ENCODE measurements around the gene DUSP22. TPM values are rescaled to one million over a fixed set of nuclear protein-coding genes. Genes with fewer than 3 reads are reported as not detected.

Gene DUSP22
- total RNA-seq, 1 experiment from 2014 or later: 16.0 TPM

DNA sequence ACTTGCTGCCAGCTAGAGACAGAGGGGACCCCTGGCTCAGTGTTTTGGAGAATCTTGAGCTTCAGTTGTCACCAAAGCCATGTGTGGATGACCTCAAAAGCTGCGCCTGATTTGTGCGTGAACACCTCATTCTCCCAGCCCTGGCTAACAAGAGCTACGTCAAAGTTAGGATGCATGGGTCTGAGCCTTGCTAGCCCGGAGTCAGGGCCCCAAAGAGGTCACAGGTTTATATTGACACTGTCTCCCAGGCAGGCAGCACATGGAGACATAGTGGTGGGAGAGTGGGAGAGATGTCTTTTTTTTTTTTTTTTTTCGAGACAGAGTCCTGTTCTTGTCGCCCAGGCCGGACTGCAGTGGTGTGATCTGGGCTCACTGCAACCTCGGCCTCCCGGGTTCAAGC, 36.1 kb upstream of the DUSP22 start:
- Histone ChIP-seq H3K9me3 (ENCODE audit: low read depth, low read length, poor library complexity, severe bottlenecking) (peaks cover 14% of the 10 kb centered on the region), H3K27me3 (replicated peaks; ENCODE audit: insufficient read depth, low read depth, low read length, poor library complexity) (no peaks in the 10 kb centered on the region), H3K36me3 (ENCODE audit: insufficient read depth, low read length, poor library complexity, severe bottlenecking) (no peaks in the 10 kb centered on the region), H3K27ac (ENCODE audit: low read depth, low read length, poor library complexity, severe bottlenecking) (no peak overlapping the region), H3K4me1 (ENCODE audit: insufficient read depth, low read length, poor library complexity, severe bottlenecking) (no peaks in the 10 kb centered on the region), H3K4me3 (ENCODE audit: low read depth, low read length, poor library complexity, severe bottlenecking) (no peak overlapping the region)
- no TSS peak for BruUV-seq (replicated peaks)
- intact Hi-C loops (cut with micrococcal nuclease; ENCODE audit: unreplicated experiment): no loop called here
- ChIA-PET CTCF (no interaction called here), POLR2A (ENCODE audit: low non-redundant PET) (no interaction called here)
- TF ChIP-seq, protein P1, sequence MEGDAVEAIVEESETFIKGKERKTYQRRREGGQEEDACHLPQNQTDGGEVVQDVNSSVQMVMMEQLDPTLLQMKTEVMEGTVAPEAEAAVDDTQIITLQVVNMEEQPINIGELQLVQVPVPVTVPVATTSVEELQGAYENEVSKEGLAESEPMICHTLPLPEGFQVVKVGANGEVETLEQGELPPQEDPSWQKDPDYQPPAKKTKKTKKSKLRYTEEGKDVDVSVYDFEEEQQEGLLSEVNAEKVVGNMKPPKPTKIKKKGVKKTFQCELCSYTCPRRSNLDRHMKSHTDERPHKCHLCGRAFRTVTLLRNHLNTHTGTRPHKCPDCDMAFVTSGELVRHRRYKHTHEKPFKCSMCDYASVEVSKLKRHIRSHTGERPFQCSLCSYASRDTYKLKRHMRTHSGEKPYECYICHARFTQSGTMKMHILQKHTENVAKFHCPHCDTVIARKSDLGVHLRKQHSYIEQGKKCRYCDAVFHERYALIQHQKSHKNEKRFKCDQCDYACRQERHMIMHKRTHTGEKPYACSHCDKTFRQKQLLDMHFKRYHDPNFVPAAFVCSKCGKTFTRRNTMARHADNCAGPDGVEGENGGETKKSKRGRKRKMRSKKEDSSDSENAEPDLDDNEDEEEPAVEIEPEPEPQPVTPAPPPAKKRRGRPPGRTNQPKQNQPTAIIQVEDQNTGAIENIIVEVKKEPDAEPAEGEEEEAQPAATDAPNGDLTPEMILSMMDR (conservative IDR thresholded peaks at IDR 0.05; ENCODE audit: low read depth, low read length): no peak
- TF ChIP-seq EZH2 (IDR thresholded peaks at IDR 0.05; ENCODE audit: borderline replicate concordance, low read depth, low read length, poor library complexity, severe bottlenecking): no peak
- DNase-seq (ENCODE audit: low spot score): no peak

DNA sequence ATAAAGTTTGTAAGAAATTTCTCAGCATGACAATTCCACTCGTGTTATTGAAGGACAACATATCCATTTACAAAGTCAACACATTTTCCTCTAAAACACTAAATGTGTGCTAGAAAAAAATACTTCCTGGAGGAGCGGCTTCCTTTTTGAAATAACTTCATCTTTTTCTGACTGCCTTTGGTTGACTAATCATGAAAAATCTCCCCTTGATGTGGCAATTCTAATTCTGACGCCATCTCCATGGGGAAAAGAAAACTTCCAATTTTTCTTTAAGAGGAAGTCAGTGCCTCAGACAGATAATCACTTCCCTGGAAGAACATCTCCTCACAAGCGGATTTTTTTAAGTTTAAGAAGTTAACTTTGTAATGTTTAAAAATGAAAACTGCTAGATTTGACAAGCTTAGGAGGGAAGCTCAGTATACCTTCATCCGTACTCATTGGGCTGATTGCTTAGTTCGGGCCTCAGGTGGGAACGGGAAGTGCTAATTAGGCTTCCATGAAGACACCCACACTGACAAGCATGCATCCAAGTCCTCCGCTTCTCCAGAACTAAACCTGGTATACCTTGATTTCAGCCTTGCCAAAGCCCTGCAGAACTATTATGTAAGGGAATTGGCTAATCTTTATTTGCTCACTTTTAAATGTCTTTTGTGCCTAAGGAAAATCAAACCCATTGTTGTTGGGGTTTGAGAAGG, 35.1 kb upstream of the DUSP22 start:
- ChIA-PET POLR2A (ENCODE audit: low non-redundant PET) (no interaction called here), CTCF (no interaction called here)
- Histone ChIP-seq H3K27me3 (replicated peaks; ENCODE audit: insufficient read depth, low read depth, low read length, poor library complexity) (no peaks in the 10 kb centered on the region), H3K4me1 (ENCODE audit: insufficient read depth, low read length, poor library complexity, severe bottlenecking) (no peaks in the 10 kb centered on the region), H3K36me3 (ENCODE audit: insufficient read depth, low read length, poor library complexity, severe bottlenecking) (no peaks in the 10 kb centered on the region), H3K4me3 (ENCODE audit: low read depth, low read length, poor library complexity, severe bottlenecking) (no peak overlapping the region), H3K27ac (ENCODE audit: low read depth, low read length, poor library complexity, severe bottlenecking) (no peak overlapping the region), H3K9me3 (ENCODE audit: low read depth, low read length, poor library complexity, severe bottlenecking) (peaks cover 14% of the 10 kb centered on the region)
- intact Hi-C loops (cut with micrococcal nuclease; ENCODE audit: unreplicated experiment): no loop called here
- no peak for DNase-seq (ENCODE audit: low spot score)
- BruUV-seq (replicated peaks): no TSS peak
- no peak for TF ChIP-seq EZH2 (IDR thresholded peaks at IDR 0.05; ENCODE audit: borderline replicate concordance, low read depth, low read length, poor library complexity, severe bottlenecking)
- TF ChIP-seq, protein P1 (conservative IDR thresholded peaks at IDR 0.05; ENCODE audit: low read depth, low read length): no peak

DNA sequence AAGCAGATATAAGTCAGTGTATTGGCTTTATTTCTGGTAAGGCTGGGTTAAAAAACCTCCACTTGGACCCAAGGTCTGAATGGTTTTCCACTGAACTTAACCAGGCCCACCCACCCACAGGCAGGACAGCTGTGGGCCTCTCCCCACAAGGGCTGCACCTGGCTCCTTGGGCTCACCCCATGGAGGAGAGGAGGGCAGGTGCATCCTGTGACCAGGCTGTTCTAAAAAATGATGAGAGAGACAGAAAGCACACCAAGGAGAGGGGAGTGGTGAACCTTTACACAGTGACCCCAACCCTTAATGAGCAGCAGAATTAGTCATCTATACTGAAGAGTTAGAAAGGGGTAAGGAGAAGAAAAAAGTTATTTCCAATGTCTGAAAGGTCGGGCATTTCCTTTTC, 34.5 kb upstream of the DUSP22 start:
- Histone ChIP-seq H3K4me1 (ENCODE audit: insufficient read depth, low read length, poor library complexity, severe bottlenecking) (no peaks in the 10 kb centered on the region), H3K9me3 (ENCODE audit: low read depth, low read length, poor library complexity, severe bottlenecking) (peaks cover 14% of the 10 kb centered on the region), H3K27me3 (replicated peaks; ENCODE audit: insufficient read depth, low read depth, low read length, poor library complexity) (no peaks in the 10 kb centered on the region), H3K36me3 (ENCODE audit: insufficient read depth, low read length, poor library complexity, severe bottlenecking) (no peaks in the 10 kb centered on the region), H3K4me3 (ENCODE audit: low read depth, low read length, poor library complexity, severe bottlenecking) (no peak overlapping the region), H3K27ac (ENCODE audit: low read depth, low read length, poor library complexity, severe bottlenecking) (no peak overlapping the region)
- POLR2A ChIA-PET (ENCODE audit: low non-redundant PET): no interaction called here
- TF ChIP-seq, protein P1 (conservative IDR thresholded peaks at IDR 0.05; ENCODE audit: low read depth, low read length): no peak
- no peak for TF ChIP-seq EZH2 (IDR thresholded peaks at IDR 0.05; ENCODE audit: borderline replicate concordance, low read depth, low read length, poor library complexity, severe bottlenecking)
- BruUV-seq (replicated peaks): no TSS peak
- intact Hi-C loops (cut with micrococcal nuclease; ENCODE audit: unreplicated experiment): no loop called here
- CTCF ChIA-PET: no interaction called here
- no peak for DNase-seq (ENCODE audit: low spot score)
